Panc1 (cell line): ENCODE data around the gene PIAS1. TPM values are rescaled to one million over a fixed set of nuclear protein-coding genes. Genes with fewer than 3 reads are reported as not detected.

Experiments
- ATAC-seq: fragments of 200-7000 bp; cut with Tn5 transposase; 2 replicates; pipeline ENCODE4 v1.9.1; 2020; ENCODE audit warnings: mild to moderate bottlenecking, moderate library complexity
- BruUV-seq: library from RNA; stranded (reverse); fragments of 400-500 nt; replicated peaks from 2 replicates; lab custom pipeline; 2021; lab: Mats Ljungman, UMichigan
- CTCF ChIA-PET: fragments of 300-600 bp; sonication (Branson Sonifier 250); formaldehyde crosslinking; loops from one replicate; lab custom pipeline; 2022; ENCODE audit warnings: antibody characterized with exemption; lab: Charles Lee
- POLR2A ChIA-PET: fragments of 300-600 bp; sonication (Branson Sonifier 250); formaldehyde crosslinking; loops from one replicate; lab custom pipeline; 2022; ENCODE audit warnings: antibody characterized with exemption; lab: Charles Lee
- DNase-seq: peaks from one replicate; pipeline ENCODE4 v3.0.0-alpha.2; 2010; ENCODE audit warnings: low read depth, low spot score
- H3K27ac ChIP-seq: 2 replicates; pipeline ENCODE4 v1.5.1; 2011; ENCODE audit warnings: mild to moderate bottlenecking, low read length, inconsistent platforms
- H3K27me3 ChIP-seq: fragments of 200-500 bp; sonication (Bioruptor generic); 2 replicates; pipeline ENCODE4 v1.6.0; 2014; ENCODE audit warnings: low read length, inconsistent platforms; ENCODE audit not compliant: control insufficient read depth, insufficient read depth
- H3K36me3 ChIP-seq: fragments of 200-500 bp; sonication (Bioruptor generic); 2 replicates; pipeline ENCODE4 v1.5.1; 2014; ENCODE audit warnings: inconsistent platforms, mild to moderate bottlenecking, low read length, moderate library complexity; ENCODE audit not compliant: control insufficient read depth, insufficient read depth
- H3K4me1 ChIP-seq: 2 replicates; pipeline ENCODE4 v1.5.1; 2011; ENCODE audit warnings: inconsistent platforms, mild to moderate bottlenecking, low read length, moderate library complexity; ENCODE audit not compliant: control insufficient read depth, insufficient read depth
- H3K4me3 ChIP-seq, 2 experiments: 2 replicates each; pipeline ENCODE4 v1.5.1; 2011 to 2012; ENCODE audit warnings: low read depth in 2 of 2, low read length in 2 of 2, mild to moderate bottlenecking in 2 of 2, inconsistent platforms in 1 of 2, moderate library complexity in 1 of 2
- H3K9me3 ChIP-seq: fragments of 200-500 bp; sonication (Bioruptor generic); 2 replicates; pipeline ENCODE4 v1.5.1; 2014; ENCODE audit warnings: low read depth, mild to moderate bottlenecking, inconsistent platforms, low read length, moderate library complexity; ENCODE audit not compliant: control insufficient read depth, insufficient read depth
- CTCF ChIP-seq: fragments of 450-650 bp; IDR thresholded peaks from 2 replicates; pipeline ENCODE4 v1.5.1; 2017; ENCODE audit warnings: mild to moderate bottlenecking
- SIN3A ChIP-seq: IDR thresholded peaks from 2 replicates; pipeline ENCODE4 v1.6.1; 2012; ENCODE audit warnings: low read depth, mild to moderate bottlenecking, low read length, moderate library complexity, borderline replicate concordance; ENCODE audit not compliant: insufficient read depth
- TCF7L2 ChIP-seq: IDR thresholded peaks from 2 replicates; pipeline ENCODE4 v1.6.1; 2011; ENCODE audit warnings: mild to moderate bottlenecking, low read depth, low read length, inconsistent platforms
- in situ Hi-C: cut with HindIII; loops from 2 replicates; pipeline ENCODE4 v1.10.0; 2016; ENCODE audit warnings: low sequenced_read_pairs, low pct_unique_long_range_greater_than_20kb
- intact Hi-C: fragments of 100-400 bp; cut with micrococcal nuclease; formaldehyde crosslinking; loops from one replicate; pipeline ENCODE4 v1.10.0; 2022; ENCODE audit not compliant: unreplicated experiment
- total RNA-seq: library from RNA; stranded (reverse); gene quantifications from one replicate; pipeline ENCODE4 v1.2.1, GENCODE V29; 2021; ENCODE audit not compliant: unreplicated experiment

PIAS1 gene
- total RNA-seq, 1 experiment from 2014 or later = 44.5 TPM

DNA sequence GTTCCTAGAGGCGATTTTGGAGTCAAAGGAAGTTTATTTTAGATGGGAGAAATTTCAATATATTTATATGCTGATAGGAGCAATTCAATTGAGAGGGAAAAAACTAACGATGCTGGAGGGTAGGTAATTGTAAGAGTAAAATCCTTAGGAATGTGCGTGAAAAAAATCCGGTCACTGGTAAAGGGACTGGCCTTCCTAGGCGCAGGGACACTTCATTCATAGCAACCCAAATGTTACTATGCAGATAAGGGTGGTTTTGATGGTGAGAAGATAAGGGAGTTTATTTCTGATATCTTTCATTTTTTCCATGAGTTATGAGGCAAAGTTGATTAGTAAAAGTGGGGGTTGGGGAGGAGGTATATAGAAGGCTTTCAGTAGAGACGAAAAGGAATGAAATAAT lies 1.1 kb upstream of the PIAS1 start:
- in situ Hi-C loops (no loop called here), intact Hi-C loops (loop anchor here (5.0 to 10.0 kb wide), 2 partner anchors 102 to 191 kb away; no protein-coding TSS in a partner anchor)
- POLR2A ChIA-PET = no interaction called here
- no peaks in the 10 kb centered on the region; the same call in 1 of the 2 replicates for H3K36me3 ChIP-seq
- TF ChIP-seq SIN3A = no peak
- no TSS peak for BruUV-seq
- H3K4me1 ChIP-seq = peaks cover 40% of the 10 kb centered on the region
- no peaks in the 10 kb centered on the region for H3K27me3 ChIP-seq
- H3K4me3 ChIP-seq = no peak overlapping the region
- DNase-seq = no peak
- H3K27ac ChIP-seq = peak overlapping the region; percentile 89
- no peaks in the 10 kb centered on the region for H3K9me3 ChIP-seq
- CTCF ChIA-PET = no interaction called here
- no peak for ATAC-seq

GRCh38 chr15:68054628-68055223 lies 611 bp downstream of the PIAS1 start:
- in situ Hi-C loops = no loop called here
- H3K4me3 ChIP-seq = peak overlapping the region; percentile 61 to 87
- DNase-seq = no peak
- H3K9me3 ChIP-seq = no peaks in the 10 kb centered on the region
- intact Hi-C loops = loop anchor here (5.0 to 10.0 kb wide), 2 partner anchors 100 to 192 kb away; no protein-coding TSS in a partner anchor
- TF ChIP-seq CTCF (no peak), SIN3A (peak; percentile 32; the same call in 1 of the 2 replicates)
- ATAC-seq = peak; percentile 75
- no peaks in the 10 kb centered on the region; the same call in 1 of the 2 replicates for H3K36me3 ChIP-seq
- no peaks in the 10 kb centered on the region for H3K27me3 ChIP-seq
- H3K27ac ChIP-seq = peak overlapping the region; percentile 85
- ChIA-PET POLR2A (interaction anchor here (0.7 kb wide), 2 partner anchors 108 to 198 kb away, joined by 3 to 4 read pairs; no protein-coding TSS in a partner anchor), CTCF (interaction anchor here (0.5 to 0.7 kb wide), 2 partner anchors 63 to 190 kb away, joined by 3 to 4 read pairs; no protein-coding TSS in a partner anchor)
- BruUV-seq = no TSS peak
- H3K4me1 ChIP-seq = peaks cover 44% of the 10 kb centered on the region

DNA sequence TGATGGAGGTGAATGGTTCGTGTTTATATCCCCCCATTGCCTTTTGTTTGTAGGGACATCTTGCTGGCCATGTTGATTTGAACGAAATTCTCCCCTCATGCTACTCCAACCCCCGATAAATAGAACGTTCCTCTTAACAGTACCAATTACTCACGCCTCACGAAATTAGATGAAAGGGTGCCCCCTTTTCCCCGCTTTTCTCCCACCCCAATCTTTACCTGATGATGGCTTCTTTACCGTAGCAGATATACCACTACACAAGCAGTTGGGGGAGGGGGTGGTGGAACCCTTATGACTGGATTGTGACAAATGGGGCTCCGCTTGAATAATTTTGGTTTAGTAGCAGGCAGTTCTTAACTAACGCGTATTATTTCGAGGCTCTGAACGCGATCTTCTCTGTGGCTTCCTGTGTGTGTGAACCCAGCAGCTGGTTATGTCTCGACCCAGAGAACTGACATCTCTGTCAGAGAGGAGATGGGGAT lies 1.1 kb downstream of the PIAS1 start:
- peak; percentile 50; the same call in 1 of the 2 replicates for TF ChIP-seq TCF7L2
- TF ChIP-seq SIN3A = no peak
- H3K9me3 ChIP-seq = no peaks in the 10 kb centered on the region
- peak overlapping the region; percentile 85 for H3K27ac ChIP-seq
- H3K27me3 ChIP-seq = no peaks in the 10 kb centered on the region
- BruUV-seq = no TSS peak
- peaks cover 44% of the 10 kb centered on the region for H3K4me1 ChIP-seq
- ATAC-seq (peak; percentile 24; the same call in 1 of the 2 replicates), DNase-seq (no peak)
- H3K36me3 ChIP-seq = no peaks in the 10 kb centered on the region; the same call in 1 of the 2 replicates
- ChIA-PET CTCF (interaction anchor here (0.5 to 0.7 kb wide), 2 partner anchors 64 to 191 kb away, joined by 3 to 4 read pairs; no protein-coding TSS in a partner anchor), POLR2A (interaction anchor here (0.5 kb wide), 1 partner anchor 96 kb away, joined by 5 read pairs; no protein-coding TSS in a partner anchor)
- H3K4me3 ChIP-seq = peak overlapping the region; percentile 61 to 87
- in situ Hi-C loops (no loop called here), intact Hi-C loops (loop anchor here (10.0 kb wide), 1 partner anchor 100 kb away; no protein-coding TSS in a partner anchor)
